Posterior cingulate gyrus (tissue), 11 donors: ENCODE measurements around the gene ECE1.
A peak's percentile ranks its signal among the peaks of the same experiment; 100 is the strongest.
"Not testable (repeated sequence)": the region's sequence is repeated elsewhere in the genome, so short reads cannot be mapped to it uniquely, and the experiment has no call there.

Experiments
- DNase-seq, 10 donors: peaks; one replicate each; pipeline versions ENCODE4 v3.0.0 to v3.0.0-alpha.2; 2020 to 2021; ENCODE audit warnings: mixed read lengths in 3 of 10
- intact Hi-C: fragments of 100-400 bp; cut with DNase I; formaldehyde crosslinking; loops from one replicate; pipeline ENCODE4 v1.15.1; 2023

Gene ECE1

DNA sequence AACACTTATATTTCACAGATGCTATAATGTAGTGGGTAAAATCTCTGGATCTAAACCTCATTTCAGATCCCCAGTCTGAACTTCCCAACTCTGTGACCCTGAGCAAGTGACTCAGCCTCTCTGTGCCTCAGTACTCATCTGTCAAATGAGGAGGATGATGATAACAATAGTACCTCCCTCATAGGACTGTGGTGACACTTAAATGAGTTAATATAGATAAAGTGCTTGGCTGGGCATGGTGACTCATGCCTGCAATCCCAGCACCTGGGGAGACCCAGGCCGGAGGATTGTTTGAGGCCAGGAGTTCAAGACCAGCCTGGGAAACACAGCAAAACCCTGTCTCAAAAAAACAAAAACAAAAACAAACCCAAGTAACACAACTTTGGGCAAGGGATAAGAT, 4.7 kb upstream of the ECE1 start:
- no peak for DNase-seq
- intact Hi-C loops, result no loop called here

DNA sequence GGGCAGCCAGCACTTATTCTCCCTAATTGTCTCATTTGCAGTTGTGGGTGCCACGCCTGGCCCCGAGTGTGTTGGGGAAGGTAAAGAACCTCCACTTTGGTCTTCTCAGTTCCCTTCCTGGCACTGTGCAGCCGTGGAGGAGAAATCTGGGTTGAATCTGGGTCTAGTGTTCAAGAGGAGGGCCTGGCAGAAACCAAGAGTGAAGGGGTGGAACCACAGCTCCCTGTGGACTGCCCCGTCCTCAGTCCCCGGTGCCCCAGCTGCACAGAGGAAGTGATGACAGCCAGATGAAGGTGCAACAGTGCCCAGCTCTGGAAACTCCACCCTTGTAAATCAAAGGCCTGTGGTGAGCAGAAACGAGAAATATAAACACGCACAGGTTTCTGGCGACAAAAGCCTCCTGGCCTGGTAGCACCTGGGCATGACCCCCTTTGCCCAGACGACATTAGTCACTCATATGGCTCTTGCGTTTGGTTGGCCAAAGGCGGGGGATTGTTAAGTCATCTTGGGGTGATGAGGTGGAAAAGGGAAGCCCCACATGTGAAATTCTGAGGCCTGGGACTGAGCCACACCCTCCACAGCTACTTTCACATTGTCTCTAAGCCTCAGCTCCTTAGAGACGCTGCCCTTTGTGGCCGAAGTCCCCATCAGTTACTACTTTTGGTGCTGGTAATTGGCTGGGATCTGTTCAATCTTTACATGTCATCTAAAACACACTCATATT, 4.2 kb upstream of the ECE1 start:
- intact Hi-C loops, result no loop called here
- DNase-seq, result no peak

DNA sequence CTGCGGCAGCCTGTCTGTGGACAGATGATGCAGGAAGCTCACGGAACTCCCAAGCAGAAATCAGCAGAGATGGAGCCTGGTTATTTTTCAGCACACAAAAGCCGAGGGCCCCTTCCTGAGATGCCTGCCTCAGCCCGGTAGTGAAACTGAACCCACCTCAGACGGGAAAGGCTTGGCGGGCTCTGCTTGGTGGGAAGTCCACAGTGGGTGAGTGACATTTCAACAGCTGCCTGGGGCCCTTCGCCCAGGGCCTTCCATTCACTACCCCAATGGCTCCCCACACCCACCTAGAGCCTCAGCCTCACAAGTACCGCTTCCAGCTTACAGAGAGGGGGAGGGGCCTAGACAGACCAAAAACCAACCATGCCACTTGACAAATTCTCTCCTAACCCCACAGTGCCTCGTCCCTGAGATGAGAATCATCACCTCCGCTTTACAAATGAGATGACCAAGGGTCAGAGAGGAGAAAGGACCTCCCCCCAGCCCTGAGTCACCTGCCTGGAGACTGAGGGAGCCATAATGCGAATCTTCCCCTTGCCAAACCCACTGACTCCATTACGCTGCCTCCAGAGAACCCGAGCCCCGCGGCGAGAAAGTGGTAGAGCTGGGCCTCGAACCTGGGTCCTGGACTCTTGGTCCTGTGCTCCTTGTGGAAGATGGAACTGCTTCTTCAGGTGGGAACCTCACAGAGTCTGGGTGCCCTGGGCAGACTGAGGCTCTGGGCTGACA, 3.4 kb upstream of the ECE1 start:
- DNase-seq, result no peak
- intact Hi-C loops, result no loop called here

DNA sequence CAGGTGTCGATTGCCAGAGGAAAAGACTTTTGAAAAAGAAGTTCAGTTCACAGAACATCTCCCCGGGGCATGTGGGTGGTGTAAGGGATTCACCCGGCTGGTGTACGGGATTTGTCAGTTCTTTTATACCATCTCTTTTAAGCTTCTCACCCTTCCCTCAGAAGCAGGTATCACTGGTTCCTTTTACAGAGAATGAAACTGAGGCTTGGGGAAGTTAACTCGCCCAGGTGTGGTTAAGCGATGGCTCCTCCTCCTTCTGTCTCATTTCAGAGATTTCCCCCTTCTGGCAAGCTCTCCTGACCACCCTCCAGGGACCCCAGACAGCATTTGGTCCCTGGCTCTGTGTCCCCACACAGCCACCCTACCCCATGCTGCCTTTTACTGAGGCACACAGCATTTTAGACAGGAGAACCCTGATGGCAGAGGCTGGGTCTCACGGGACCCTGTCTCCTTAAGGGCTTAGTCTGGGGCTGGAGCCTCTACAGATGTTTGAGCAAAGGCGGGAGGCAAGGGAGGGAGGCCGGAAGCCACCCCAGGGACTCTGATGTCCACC, 2.8 kb upstream of the ECE1 start:
- no peak for DNase-seq
- intact Hi-C loops, result no loop called here

DNA sequence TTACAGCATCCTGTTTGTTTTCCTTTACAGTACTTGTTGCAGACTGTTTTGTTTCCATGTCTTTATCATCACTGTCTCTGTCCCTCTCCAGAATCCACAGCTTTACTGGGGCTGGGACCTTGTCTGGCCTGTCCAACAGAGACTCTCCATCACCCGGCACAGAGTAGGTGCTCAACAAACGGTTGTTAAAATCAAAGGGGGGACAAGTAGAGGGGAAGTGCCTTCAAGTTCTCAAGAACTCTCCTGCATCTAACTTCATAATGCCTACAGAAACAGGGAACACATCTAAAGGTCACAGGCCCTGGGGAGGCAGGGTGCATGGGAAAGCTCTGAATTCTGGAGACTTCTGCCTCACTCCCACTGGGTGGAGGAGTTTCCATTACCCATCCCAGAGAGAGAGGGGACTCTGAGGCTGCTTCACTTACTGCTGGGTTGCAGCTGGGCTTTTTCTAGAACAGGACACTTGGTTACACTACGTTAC, 2.3 kb upstream of the ECE1 start:
- no peak for DNase-seq
- intact Hi-C loops, result no loop called here

DNA sequence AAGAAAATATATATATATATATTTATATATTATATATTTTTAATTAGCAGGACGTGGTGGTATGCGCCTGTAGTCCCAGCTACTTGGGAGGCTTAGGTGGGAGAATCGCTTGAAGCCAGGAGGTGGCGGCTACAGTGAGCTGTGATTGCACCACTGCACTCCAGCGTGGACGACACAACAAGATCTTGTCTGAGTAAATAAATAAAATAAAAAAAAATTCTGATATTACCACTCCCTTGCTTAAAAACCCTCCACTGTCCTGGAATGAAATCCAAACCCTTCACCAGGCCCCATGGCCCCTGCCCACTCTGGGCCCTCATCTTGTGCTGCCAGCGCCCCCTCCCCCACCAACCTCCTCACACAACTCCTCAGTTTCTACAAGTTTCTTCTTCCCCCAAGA, 1.7 kb upstream of the ECE1 start:
- intact Hi-C loops, result no loop called here
- peak in 1 of 10 donors; percentile 52 for DNase-seq

DNA sequence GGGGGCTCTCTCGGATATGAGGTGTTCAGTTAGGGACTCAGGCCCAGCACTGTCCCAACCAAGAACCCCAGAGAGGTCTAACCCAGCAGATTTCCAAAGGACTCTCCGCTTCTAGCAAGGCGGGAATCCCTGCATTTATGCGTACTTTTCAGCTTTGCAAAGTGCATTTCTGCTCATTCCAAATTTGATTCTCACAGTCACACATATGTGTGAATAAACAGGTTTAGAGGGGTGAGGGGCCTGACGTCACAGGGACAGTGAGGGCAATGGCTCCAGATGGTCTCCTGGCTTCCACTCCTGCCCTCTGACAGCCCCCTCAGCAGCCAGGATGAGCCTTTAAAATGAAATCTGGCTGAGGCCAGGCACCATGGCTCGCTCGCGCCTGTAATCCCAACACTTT, 921 bp upstream of the ECE1 start:
- intact Hi-C loops, result no loop called here
- peak in 1 of 10 donors; percentile 26 for DNase-seq

DNA sequence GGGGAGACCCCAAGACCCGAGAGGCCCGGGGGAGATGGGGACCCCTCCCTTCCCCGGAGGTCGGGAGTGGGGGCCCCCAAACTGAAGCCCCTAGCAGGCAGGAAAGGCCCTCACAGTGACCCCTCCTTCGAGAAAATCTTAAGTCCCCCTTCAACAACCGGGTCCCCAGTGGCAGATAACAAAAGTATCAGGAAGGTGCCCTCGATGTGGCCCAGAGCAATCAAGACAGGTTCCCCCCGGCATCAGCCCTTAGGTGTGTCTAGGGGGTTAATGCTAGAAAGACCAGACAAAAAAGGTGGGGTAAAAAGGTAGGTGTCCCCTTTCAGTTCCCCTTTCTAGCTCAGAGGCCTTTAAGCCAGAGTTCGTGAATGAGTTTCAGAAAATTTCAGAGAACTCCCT, 282 bp upstream of the ECE1 start:
- intact Hi-C loops, result no loop called here
- no peak for DNase-seq

DNA sequence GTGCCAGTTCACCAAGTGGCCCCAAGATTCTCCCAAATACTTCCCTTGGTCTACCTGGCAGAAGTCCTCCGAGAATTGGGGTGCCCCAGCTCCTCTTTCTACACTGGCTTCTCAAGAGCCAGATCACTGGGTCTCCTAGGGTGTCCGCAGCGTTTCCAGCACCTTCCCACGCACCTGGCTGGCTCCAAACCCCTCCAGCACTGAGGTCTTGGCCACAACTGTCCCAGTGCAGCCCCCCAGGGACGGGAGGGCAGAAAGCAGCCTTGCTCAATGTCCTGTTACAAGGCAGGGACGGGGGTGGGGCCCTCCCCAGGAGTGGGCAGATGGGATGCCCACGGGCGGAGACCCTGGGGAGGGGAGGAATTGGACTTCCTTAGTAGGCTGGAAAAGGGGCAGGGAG, 1.1 kb downstream of the ECE1 start:
- DNase-seq, result no peak
- intact Hi-C loops, result no loop called here

DNA sequence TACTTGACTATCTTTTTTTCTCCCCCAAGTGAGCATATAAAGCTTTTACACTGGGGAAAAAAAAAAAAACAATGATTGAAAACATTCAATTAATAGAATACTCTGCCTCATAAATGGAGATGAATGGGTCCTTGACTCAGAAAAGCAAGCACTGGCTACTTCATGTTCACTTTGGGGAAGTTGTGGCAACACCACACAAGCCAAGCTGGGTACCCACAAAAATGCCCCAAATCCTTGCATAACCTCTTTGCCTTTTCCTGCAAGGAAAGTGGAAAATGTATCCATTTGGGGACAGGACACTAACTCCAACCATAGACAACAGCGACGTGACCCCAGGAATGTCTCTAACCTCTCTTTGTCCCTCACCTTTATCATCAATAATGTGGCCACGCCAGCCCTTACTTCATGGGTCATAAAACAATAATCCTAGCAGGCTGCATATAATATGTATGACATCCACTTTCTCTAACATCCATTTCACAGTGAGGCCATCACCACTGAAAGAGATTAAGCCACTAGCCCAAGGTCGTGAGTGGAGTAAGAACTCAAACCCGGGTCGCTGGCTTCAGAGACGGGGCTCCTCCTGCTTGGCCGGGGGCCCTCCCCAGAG, 2.3 kb downstream of the ECE1 start:
- intact Hi-C loops, result no loop called here
- DNase-seq, result no peak

DNA sequence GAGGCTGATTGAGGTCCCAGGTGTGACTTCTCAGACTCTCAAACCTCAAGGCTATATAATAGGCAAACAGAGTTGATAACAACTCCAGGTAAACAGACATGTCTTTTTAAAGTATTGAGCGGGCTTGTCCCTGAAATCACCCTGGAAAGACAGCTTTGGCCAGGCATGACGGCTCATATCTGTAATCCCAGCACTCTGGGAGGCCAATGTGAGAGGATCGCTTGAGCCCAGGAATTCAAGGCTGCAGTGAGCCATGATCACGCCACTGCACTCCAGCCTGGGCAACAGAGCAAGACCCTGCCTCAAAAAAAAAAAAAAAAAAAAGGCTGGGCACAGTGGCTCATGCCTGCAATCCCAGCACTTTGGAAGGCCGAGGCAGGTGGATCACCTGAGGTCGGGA, 4.9 kb downstream of the ECE1 start:
- intact Hi-C loops, DNase-seq: not testable (repeated sequence)

DNA sequence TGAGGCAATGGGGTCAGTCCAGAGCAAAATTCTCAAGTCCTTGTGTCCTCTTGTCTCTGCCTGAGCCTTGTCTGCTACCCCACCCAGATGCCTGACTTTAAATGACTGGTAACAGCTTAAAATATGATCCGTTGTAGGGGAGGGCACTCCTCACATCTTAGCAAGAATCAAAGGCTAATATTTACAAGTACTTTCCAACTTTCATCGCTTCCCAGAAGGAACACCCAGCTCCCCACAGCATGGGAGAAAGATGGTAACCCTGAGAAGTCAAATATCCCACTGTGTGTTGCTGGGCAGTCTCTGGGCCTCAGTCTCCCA, 5.2 kb downstream of the ECE1 start:
- no peak for DNase-seq
- intact Hi-C loops, result no loop called here

DNA sequence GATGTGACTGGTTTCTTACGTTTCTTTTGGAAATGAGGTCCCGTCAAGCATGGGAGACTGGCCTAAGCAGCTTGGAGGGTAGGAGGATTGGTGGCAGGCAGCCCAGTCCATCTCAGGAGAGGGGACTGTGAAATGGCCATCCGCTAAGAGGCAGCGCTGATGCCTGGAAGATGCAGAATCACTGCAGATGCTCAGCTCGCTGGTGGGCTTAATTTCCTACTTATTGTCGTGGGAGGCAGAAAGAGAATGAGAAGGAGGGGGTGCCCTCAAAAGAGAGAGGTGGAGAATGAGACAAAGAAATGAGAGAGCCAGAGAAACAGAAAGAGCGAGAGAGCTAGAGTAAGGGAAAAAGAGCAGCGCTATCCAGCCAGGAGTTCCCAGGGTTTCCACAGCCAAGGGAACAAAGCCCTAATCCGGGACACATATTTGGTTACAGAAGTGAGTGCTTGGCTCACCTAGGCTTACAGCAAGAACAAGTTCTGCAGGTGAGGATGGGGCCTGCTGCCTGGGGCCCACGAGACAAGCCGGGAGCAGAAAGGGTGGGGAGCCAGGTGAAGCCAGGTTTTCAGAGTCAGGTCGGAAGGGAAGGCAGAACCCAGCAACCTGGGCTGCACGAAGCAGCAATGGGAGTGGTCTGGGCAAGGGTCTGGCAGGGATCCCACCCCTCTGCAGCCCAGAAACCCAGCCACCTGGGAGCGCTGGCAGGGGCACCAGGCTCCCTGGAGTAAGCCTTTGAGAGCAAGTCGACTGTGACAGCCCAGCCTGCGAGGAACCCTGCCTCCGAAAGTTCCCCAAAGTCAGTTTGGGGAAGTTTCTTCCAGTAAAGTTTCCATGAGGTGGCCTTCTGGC, 5.8 kb downstream of the ECE1 start:
- intact Hi-C loops, result no loop called here
- DNase-seq, result peak in 6 of 10 donors; percentile 36 to 93 (median 70)

DNA sequence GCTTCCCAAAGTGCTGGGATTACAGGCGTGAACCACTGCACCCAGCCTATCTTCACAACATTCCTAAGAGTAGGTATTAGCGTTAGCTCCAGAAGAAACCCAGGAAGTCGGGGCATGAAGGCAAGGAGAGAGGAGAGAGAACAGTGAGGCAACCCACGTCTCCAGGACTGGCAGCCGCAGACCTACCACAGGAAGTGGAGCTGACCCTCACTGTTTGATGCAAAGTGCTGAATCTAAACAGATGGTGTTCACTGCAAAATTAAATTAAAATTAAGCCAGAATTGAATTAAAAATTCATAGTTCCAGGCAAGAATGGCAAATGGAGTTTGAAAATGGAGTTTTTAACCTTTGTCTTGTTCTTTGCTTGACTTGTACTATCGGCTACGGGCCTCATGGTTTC, 6.7 kb downstream of the ECE1 start:
- intact Hi-C loops, result no loop called here
- no peak for DNase-seq

DNA sequence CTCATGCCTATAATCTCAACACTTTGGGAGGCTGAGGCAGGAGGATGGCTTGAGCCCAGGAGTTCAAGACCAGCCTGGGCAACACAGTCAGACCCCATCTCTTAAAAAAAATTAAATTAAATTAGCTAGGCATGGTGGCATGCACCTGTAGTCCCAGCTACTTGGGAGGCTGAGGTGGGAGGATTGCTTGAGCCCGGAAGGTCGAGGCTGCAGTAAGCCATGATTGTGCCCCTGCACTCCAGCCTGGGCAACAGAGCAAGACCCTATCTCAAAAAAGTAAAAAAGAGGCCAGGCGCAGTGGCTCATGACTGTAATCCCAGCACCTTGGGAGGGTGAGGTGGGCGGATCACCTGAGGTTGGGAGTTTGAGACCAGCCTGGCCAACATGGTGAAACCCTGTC, 8.2 kb downstream of the ECE1 start:
- intact Hi-C loops, result not testable (repeated sequence)

DNA sequence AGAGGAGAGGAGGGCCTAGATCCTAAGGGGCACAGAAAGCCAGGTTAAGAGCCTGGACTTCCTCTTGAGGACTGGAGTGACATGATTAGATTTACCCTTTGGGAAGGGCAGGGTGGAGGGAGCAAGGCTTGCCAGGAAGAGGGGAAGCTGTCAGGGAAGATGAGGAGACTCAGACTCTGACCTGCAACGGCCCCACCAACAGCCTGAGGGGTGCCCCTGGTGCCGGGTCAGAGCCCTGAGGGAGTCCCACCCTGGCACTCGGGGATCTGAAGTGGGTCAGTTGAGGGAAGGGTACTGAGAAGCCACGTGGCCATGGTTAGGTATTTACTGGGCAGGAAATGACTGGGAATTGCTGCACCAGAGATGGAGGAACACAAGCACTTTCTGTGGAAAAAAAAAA, 9.8 kb downstream of the ECE1 start:
- intact Hi-C loops, result no loop called here
- DNase-seq, result no peak

More for the DNA sequence above, 8.2 kb downstream of the ECE1 start:
- DNase-seq, result not testable (repeated sequence)

DNA sequence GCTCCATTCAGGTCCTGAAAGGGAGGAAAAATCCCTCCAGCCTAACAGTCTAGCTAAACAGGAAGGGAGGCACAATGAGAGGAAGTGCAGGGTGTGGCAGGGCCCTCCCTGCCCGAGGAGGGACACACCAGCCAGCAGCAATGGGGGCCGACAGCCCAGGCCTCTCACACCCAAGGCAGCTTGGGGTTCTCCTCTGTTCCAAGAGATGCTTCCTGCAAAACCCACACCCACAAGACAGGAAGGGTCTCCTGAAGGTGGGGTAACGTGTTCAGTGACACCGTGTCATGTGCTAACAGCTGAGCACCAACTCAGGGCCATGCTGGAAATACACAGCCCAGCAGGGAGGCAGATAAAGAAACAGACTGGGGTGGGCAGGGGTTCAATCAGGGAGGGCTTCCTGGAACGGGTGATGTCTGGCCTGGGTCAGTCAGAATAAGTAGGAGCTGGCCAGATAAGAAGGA, 10.2 kb downstream of the ECE1 start:
- intact Hi-C loops, result no loop called here

DNA sequence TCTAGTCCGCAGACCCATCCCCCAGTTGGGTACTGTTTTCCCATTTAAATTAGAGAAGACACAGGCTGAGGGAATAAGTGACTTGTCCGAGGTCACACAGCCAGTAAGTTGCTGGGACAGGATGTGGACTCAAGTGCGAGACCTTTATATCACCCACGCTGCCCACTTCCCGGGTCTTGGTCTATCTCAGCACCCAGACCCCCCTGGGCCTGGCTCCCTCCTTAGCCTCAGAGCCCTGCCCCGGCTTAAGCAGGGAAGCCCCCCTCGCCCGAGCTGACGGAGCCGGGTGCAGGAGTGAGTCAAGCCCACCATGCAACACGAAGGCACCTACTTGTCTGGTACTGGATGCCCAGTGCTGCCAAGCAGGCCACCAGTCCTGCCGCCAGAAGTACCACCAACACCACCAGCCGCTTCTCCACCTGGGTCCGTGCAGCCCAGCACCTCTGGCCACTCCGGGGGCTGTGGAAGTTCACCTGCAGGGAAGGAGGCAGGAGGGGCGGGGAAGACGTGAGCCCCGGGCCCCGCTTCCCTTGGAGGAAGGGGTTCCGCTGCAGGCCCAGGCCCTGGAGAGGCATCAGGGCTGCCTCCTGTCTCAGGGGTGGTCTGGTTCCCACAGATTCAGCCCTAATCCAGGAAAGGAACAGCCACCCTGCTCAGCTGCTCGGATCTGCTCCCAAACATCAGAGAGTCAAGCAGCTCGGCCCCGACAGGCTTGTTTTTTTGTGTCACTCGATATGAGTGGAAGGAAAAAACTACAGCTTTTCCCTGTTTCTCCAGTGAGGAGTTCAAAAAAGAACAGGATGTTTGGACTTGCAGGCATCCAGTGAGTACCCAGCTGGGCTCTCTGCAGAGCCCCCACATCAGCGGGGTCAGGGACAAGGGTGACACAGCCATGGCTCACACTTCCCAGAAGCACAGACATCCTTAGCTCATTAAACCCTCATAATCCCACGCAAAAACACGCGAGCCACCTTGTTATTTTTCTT, 11.1 kb downstream of the ECE1 start:
- intact Hi-C loops, result no loop called here
- peak in 1 of 10 donors; percentile 78 for DNase-seq

More for the DNA sequence above, 10.2 kb downstream of the ECE1 start:
- no peak for DNase-seq

DNA sequence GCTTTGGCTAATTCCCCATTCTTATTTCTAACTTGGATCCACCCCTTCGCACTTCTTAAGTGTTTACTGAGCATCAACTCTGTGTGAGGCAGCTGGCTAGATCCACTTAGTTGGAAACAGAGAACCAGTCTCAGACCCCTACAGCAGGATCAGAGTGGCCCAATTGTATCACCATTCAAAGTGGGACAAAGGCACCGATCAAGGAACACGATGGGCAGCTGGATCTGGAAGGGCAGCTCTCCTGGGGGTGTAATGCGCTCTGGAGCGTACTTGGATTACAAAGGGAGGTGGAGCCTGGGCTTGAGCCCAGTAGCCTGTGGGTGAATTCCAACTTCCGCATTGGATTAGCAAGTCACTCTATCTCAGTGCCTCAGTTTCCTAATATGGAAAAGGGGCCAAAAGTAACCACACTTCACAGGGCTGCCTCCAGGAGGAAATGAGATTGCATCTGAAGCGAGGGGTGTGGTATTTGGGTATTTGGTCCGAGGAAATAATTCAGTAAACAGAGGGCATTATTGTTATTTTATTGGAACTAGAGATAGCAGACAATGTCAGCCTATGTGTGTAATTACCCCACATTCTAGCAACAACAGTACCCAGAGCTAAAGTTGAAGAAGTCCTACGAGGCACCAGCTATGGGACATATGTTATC, 11.9 kb downstream of the ECE1 start:
- intact Hi-C loops, result no loop called here
- peak in 5 of 10 donors; percentile 33 to 92 (median 63) for DNase-seq
